Activated CD4-positive, alpha-beta T cell treated with anti-CD3 and anti-CD28 coated beads, Interleukin-2, amount 10 ng/mL, durations not matched to agents 24 days and 14 days (primary cell): Measurements from ENCODE around the gene CRK. TPM values are rescaled to one million over a fixed set of nuclear protein-coding genes. Genes with fewer than 3 reads are reported as not detected.

Source experiments
- DNase-seq: peaks from one replicate; pipeline ENCODE4 v3.0.0; 2022
- H3K27ac Mint-ChIP-seq: one replicate; pipeline ENCODE4 v1.8.0; 2022; ENCODE audit warnings: mild to moderate bottlenecking, mixed read lengths
- H3K27me3 Mint-ChIP-seq: one replicate; pipeline ENCODE4 v1.8.0; 2022; ENCODE audit warnings: mixed read lengths
- H3K36me3 Mint-ChIP-seq: one replicate; pipeline ENCODE4 v1.8.0; 2022; ENCODE audit warnings: low read depth, mild to moderate bottlenecking, mixed read lengths
- H3K4me1 Mint-ChIP-seq: one replicate; pipeline ENCODE4 v1.8.0; 2021; ENCODE audit warnings: mixed read lengths
- H3K4me3 Mint-ChIP-seq: one replicate; pipeline ENCODE4 v1.8.0; 2022; ENCODE audit warnings: mild to moderate bottlenecking, moderate library complexity, mixed read lengths
- H3K9me3 Mint-ChIP-seq: one replicate; pipeline ENCODE4 v1.8.0; 2021; ENCODE audit warnings: mixed read lengths
- intact Hi-C: fragments of 100-400 bp; cut with micrococcal nuclease; formaldehyde crosslinking; loops from one replicate; pipeline ENCODE4 v1.15.1; 2023
- total RNA-seq: library from RNA; stranded (reverse); gene quantifications from 2 replicates; pipeline ENCODE4 v1.2.3, GENCODE V29; 2022

Gene CRK
- total RNA-seq, 1 donor from 2014 or later, result 22.5 TPM

GRCh38 chr17:1491443-1492248 is 35.6 kb upstream of the CRK start:
- Mint-ChIP-seq H3K4me3 (peak overlapping the region; percentile 92), H3K36me3 (peaks cover 8% of the 10 kb centered on the region), H3K27ac (peak overlapping the region; percentile 87), H3K4me1 (peaks cover 27% of the 10 kb centered on the region), H3K9me3 (no peaks in the 10 kb centered on the region), H3K27me3 (no peaks in the 10 kb centered on the region)
- peak; percentile 91 for DNase-seq
- intact Hi-C loops, result loop anchor here (1.0 to 2.0 kb wide), 2 partner anchors 25 to 35 kb away; partner anchors contain the start of genes CRK and INPP5K

- peak overlapping the region; percentile 92 for H3K4me3 Mint-ChIP-seq
- peak; percentile 94 for DNase-seq
- intact Hi-C loops, result loop anchor here (1.0 to 2.0 kb wide), 2 partner anchors 25 to 34 kb away; partner anchors contain the start of genes CRK and INPP5K
- H3K27ac Mint-ChIP-seq, result peak overlapping the region; percentile 79
- H3K9me3 Mint-ChIP-seq, result no peaks in the 10 kb centered on the region
- no peaks in the 10 kb centered on the region for H3K27me3 Mint-ChIP-seq
- H3K36me3 Mint-ChIP-seq, result peaks cover 7% of the 10 kb centered on the region
- H3K4me1 Mint-ChIP-seq, result peaks cover 27% of the 10 kb centered on the region
Observed at GRCh38 chr17:1490643-1491442, 34.8 kb upstream of the CRK start.

- Mint-ChIP-seq H3K4me1 (peaks cover 31% of the 10 kb centered on the region), H3K4me3 (peak overlapping the region; percentile 68), H3K36me3 (peaks cover 8% of the 10 kb centered on the region), H3K27me3 (no peaks in the 10 kb centered on the region), H3K9me3 (no peaks in the 10 kb centered on the region), H3K27ac (peak overlapping the region; percentile 37)
- no peak for DNase-seq
- intact Hi-C loops, result no loop called here
Observed at GRCh38 chr17:1488826-1489270, 32.8 kb upstream of the CRK start.

GRCh38 chr17:1487939-1488825 is 32.1 kb upstream of the CRK start:
- Mint-ChIP-seq H3K4me1 (peaks cover 29% of the 10 kb centered on the region), H3K36me3 (peaks cover 11% of the 10 kb centered on the region)

GRCh38 chr17:1486802-1487695 is 31.0 kb upstream of the CRK start:
- Mint-ChIP-seq H3K36me3 (peaks cover 17% of the 10 kb centered on the region), H3K27me3 (no peaks in the 10 kb centered on the region), H3K27ac (peak overlapping the region; percentile 86), H3K4me3 (peak overlapping the region; percentile 83), H3K4me1 (peaks cover 27% of the 10 kb centered on the region), H3K9me3 (no peaks in the 10 kb centered on the region)
- intact Hi-C loops, result no loop called here
- peak; percentile 77 for DNase-seq

More at GRCh38 chr17:1487939-1488825, 32.1 kb upstream of the CRK start:
- Mint-ChIP-seq H3K27me3 (no peaks in the 10 kb centered on the region), H3K9me3 (no peaks in the 10 kb centered on the region), H3K27ac (peak overlapping the region; percentile 86), H3K4me3 (peak overlapping the region; percentile 83)
- peak; percentile 93 for DNase-seq
- intact Hi-C loops, result no loop called here

- intact Hi-C loops, result loop anchor here (2.0 kb wide), 1 partner anchor 23 kb away; no protein-coding TSS in a partner anchor
- Mint-ChIP-seq H3K36me3 (peaks cover 26% of the 10 kb centered on the region), H3K9me3 (no peaks in the 10 kb centered on the region), H3K4me1 (peaks cover 24% of the 10 kb centered on the region), H3K27me3 (no peaks in the 10 kb centered on the region), H3K4me3 (peak overlapping the region; percentile 81), H3K27ac (no peak overlapping the region)
- DNase-seq, result peak; percentile 90
Observed at GRCh38 chr17:1485423-1486376, 29.7 kb upstream of the CRK start.

- intact Hi-C loops, result loop anchor here (2.0 kb wide), 1 partner anchor 22 kb away; no protein-coding TSS in a partner anchor
- Mint-ChIP-seq H3K4me1 (peaks cover 20% of the 10 kb centered on the region), H3K27me3 (no peaks in the 10 kb centered on the region), H3K27ac (peak overlapping the region; percentile 82), H3K36me3 (peaks cover 24% of the 10 kb centered on the region), H3K9me3 (no peaks in the 10 kb centered on the region), H3K4me3 (peak overlapping the region; percentile 82)
- peak; percentile 84 for DNase-seq
Observed at GRCh38 chr17:1484676-1485422, 28.8 kb upstream of the CRK start.

GRCh38 chr17:1484060-1484535 is 28.1 kb upstream of the CRK start:
- no peak overlapping the region for H3K4me3 Mint-ChIP-seq

GRCh38 chr17:1482680-1483079 is 26.6 kb upstream of the CRK start:
- H3K36me3 Mint-ChIP-seq, result peaks cover 35% of the 10 kb centered on the region
- DNase-seq, result no peak
- no peaks in the 10 kb centered on the region for H3K9me3 Mint-ChIP-seq
- no peak overlapping the region for H3K27ac Mint-ChIP-seq
- H3K27me3 Mint-ChIP-seq, result no peaks in the 10 kb centered on the region
- peaks cover 12% of the 10 kb centered on the region for H3K4me1 Mint-ChIP-seq
- H3K4me3 Mint-ChIP-seq, result no peak overlapping the region
- intact Hi-C loops, result no loop called here

More at GRCh38 chr17:1484060-1484535, 28.1 kb upstream of the CRK start:
- Mint-ChIP-seq H3K4me1 (peaks cover 20% of the 10 kb centered on the region), H3K27me3 (no peaks in the 10 kb centered on the region), H3K36me3 (peaks cover 27% of the 10 kb centered on the region), H3K9me3 (no peaks in the 10 kb centered on the region), H3K27ac (peak overlapping the region; percentile 76)
- no peak for DNase-seq
- intact Hi-C loops, result loop anchor here (2.0 kb wide), 1 partner anchor 21 kb away; no protein-coding TSS in a partner anchor

GRCh38 chr17:1481736-1482135 is 25.7 kb upstream of the CRK start:
- intact Hi-C loops, result no loop called here
- Mint-ChIP-seq H3K9me3 (no peaks in the 10 kb centered on the region), H3K4me1 (peaks cover 7% of the 10 kb centered on the region), H3K27me3 (no peaks in the 10 kb centered on the region), H3K4me3 (no peak overlapping the region), H3K36me3 (peaks cover 33% of the 10 kb centered on the region), H3K27ac (no peak overlapping the region)
- DNase-seq, result no peak
